ENCODE data around the gene C11orf97. TPM values are rescaled to one million over a fixed set of nuclear protein-coding genes. Genes with fewer than 3 reads are reported as not detected.

The C11orf97 gene
- total and polyA plus RNA-seq, 9 of the 15 experiments (the other 6 are each of a cell fraction or from before 2014, with no cell fraction given), result not detected

- TF ChIP-seq ZNF449 (CRISPR knock-in tag; IDR thresholded peaks at IDR 0.05) (no peak), ZFP30 (CRISPR knock-in tag; IDR thresholded peaks at IDR 0.05; ENCODE audit: borderline replicate concordance) (no peak), CXXC5 (CRISPR knock-in tag; IDR thresholded peaks at IDR 0.05) (no peak)
These were observed 64.0 kb downstream of the C11orf97 start (continued) for GRCh38 chr11:94576306-94576705.

- in situ Hi-C loops (cut with MboI) (no loop called here), intact Hi-C loops (cut with micrococcal nuclease) (no loop called here)
- no peak overlapping the region for H3K9ac ChIP-seq (ENCODE audit: insufficient read depth in 1 of 2, low read depth in 2 of 2, low read length in 2 of 2)
- ChIA-PET POLR2A (interaction anchor here (0.7 kb wide), 1 partner anchor 25 kb away, joined by 3 read pairs; no protein-coding TSS in a partner anchor), CTCF (ENCODE audit: low intra/inter-chr PET ratio) (no interaction called here)
- no peak overlapping the region for H2AFZ ChIP-seq (ENCODE audit: low read depth, low read length)
- WGBS (ENCODE audit: insufficient coverage, low coverage, missing lambda C conversion rate), result 24% methylated on average over 3 of the region's 3 CpGs
- no TSS peak for BruUV-seq (replicated peaks)
- no peaks in the 10 kb centered on the region for H4K20me1 ChIP-seq (replicated peaks; ENCODE audit: control insufficient read depth, insufficient read depth, low read length)
- H3K4me1 ChIP-seq (replicated peaks in 1 of 2; ENCODE audit: control insufficient read depth in 2 of 2, insufficient read depth in 2 of 2, low read length in 2 of 2), result peaks cover 0 to 4% of the 10 kb centered on the region in 2 experiments; a peak in 3 of 5 replicates
- H3K4me2 ChIP-seq (ENCODE audit: insufficient read depth, low read length), result no peak overlapping the region
- H3K4me3 ChIP-seq, result no peak overlapping the region
- no peaks in the 10 kb centered on the region; a peak in 2 of 5 replicates for H3K27me3 ChIP-seq (ENCODE audit: control insufficient read depth in 2 of 2, insufficient read depth in 2 of 2, low read length in 2 of 2)
- H3K9me3 ChIP-seq (replicated peaks; ENCODE audit: control insufficient read depth, insufficient read depth, low read depth, low read length), result no peaks in the 10 kb centered on the region
- no peaks in the 10 kb centered on the region for H3K9me1 ChIP-seq (ENCODE audit: control insufficient read depth, insufficient read depth, low read length)
- FAIRE-seq (no peak), DNase-seq (ENCODE audit: extremely low read depth in 1 of 4, low spot score in 3 of 4) (no peak), ATAC-seq (no peak)
- H3K36me3 ChIP-seq (ENCODE audit: control insufficient read depth, insufficient read depth, low read length), result 0 out of 3 replicates have a peak, but pooled peaks cover 3% of the 10 kb centered on the region
- H3K79me2 ChIP-seq (ENCODE audit: control insufficient read depth, insufficient read depth, low read length), result peaks cover 4% of the 10 kb centered on the region; the same call in 1 of the 3 replicates
- H3K27ac ChIP-seq (ENCODE audit: extremely low read depth, low read depth, low read length), result no peak overlapping the region
- TF ChIP-seq AFF1 (IDR thresholded peaks at IDR 0.05; ENCODE audit: low read depth in 1 of 2, partially characterized antibody in 2 of 2) (no peak), ZNF3 (CRISPR knock-in tag; IDR thresholded peaks at IDR 0.05) (no peak), REST (IDR thresholded peaks at IDR 0.05; ENCODE audit: borderline replicate concordance) (no peak), REST (CRISPR knock-in tag; IDR thresholded peaks at IDR 0.05; ENCODE audit: low read depth) (no peak)
These were observed 65.6 kb downstream of the C11orf97 start for GRCh38 chr11:94577841-94578240.
